Stomach smooth muscle (tissue), 2 donors: ENCODE data around the gene ALG3.

ENCODE experiments used
- H3K27ac ChIP-seq: one replicate; pipeline ENCODE4 v1.7.0; 2013; ENCODE audit warnings: mild to moderate bottlenecking, low read length, inconsistent platforms
- H3K27me3 ChIP-seq, 2 donors: one replicate each; pipeline ENCODE4 v1.7.0; 2013; ENCODE audit warnings: low read length in 2 of 2; ENCODE audit not compliant: insufficient read depth in 2 of 2, control insufficient read depth in 1 of 2
- H3K36me3 ChIP-seq, 2 donors: one replicate each; pipeline ENCODE4 v1.7.0; 2013; ENCODE audit warnings: low read length in 2 of 2; ENCODE audit not compliant: control insufficient read depth in 2 of 2, insufficient read depth in 2 of 2
- H3K4me1 ChIP-seq: one replicate; pipeline ENCODE4 v1.7.0; 2013; ENCODE audit warnings: low read length; ENCODE audit not compliant: control insufficient read depth, insufficient read depth
- H3K4me3 ChIP-seq, 2 donors: one replicate each; pipeline ENCODE4 v1.7.0; 2013; ENCODE audit warnings: low read length in 2 of 2
- H3K9ac ChIP-seq, 2 donors: one replicate each; pipeline ENCODE4 v1.7.0; 2013; ENCODE audit warnings: low read length in 2 of 2, mild to moderate bottlenecking in 1 of 2
- H3K9me3 ChIP-seq, 2 donors: one replicate each; pipeline ENCODE4 v1.7.0; 2013; ENCODE audit warnings: low read length in 2 of 2; ENCODE audit not compliant: control insufficient read depth in 2 of 2
- donor health status: healthy.
- donor health status: Pancreatic carcinoma.

The ALG3 gene

DNA sequence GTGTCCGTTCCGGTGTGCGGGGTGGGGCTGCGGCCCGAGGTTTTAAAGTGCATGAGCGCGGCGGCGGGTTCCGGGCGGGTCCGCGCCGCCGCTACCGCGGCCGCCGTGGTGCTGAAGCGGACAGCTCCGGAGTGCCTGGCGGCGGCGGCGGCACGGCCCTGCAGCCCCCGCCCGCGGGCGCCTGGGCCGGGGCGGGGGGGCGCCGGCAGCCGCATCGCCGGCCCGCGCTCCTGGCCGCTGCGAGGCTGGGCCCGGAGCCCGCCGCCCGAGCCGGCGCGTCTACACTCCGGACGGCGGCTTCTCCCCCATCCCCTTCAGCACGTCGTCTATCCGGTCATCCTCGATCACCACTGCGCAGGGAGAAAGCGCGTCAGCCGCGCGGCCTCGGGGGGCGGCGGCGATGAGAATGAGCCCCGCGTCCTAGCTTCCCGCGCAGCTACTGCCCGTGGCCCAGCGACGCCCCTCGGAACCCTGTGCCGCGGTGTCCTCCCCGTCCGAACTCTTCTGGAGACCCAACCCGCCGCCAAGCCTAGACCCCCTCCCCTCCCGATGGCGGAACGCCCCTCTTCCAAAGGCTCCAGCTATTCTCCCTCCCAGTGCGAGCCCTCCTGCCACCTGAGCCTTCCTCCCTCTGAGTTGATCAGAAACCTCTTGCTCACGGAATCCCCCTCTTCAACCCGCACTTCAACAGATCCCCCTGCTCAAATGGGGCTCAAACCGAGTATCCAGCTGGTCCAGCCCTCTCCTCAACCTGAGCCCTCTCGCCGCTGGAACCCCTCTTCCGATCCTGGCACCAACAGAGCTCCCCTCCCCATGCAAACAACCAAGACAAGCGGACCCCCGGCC, 11.3 kb upstream of the ALG3 start:
- H3K36me3 ChIP-seq, result no peaks in the 10 kb centered on the region
- H3K9ac ChIP-seq, result no peak overlapping the region
- H3K27me3 ChIP-seq, result peaks cover 41 to 62% of the 10 kb centered on the region in 2 donors
- H3K27ac ChIP-seq, result no peak overlapping the region
- H3K4me1 ChIP-seq, result peaks cover 21% of the 10 kb centered on the region
- H3K4me3 ChIP-seq, result peak overlapping the region; percentile 19 to 59
- no peaks in the 10 kb centered on the region for H3K9me3 ChIP-seq

GRCh38 chr3:184259396-184259877, 10.7 kb upstream of the ALG3 start:
- Histone ChIP-seq H3K4me3 (no peak overlapping the region), H3K27ac (no peak overlapping the region), H3K9me3 (no peaks in the 10 kb centered on the region), H3K36me3 (no peaks in the 10 kb centered on the region), H3K9ac (no peak overlapping the region), H3K27me3 (peaks cover 38 to 57% of the 10 kb centered on the region in 2 donors), H3K4me1 (peaks cover 21% of the 10 kb centered on the region)

DNA sequence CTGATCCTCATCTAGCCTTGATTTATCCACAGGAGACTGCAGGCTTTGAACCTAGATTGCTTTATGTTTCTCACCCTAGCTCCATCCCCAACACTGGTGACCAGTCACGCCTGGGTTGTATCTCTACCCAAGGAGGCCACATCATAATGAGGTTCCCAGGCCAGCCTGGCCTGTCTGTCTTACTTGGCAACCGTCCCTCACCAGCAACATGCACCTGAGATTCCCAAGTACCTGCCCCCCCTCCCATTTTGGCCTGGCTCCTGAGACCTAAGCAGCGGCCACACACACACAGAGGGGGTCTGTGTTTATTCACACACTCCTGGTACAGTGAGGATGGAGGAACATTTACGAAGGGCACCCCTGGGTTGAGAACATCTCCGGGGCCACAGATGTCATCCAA, 10.2 kb upstream of the ALG3 start:
- H3K4me3 ChIP-seq, result no peak overlapping the region
- no peaks in the 10 kb centered on the region for H3K36me3 ChIP-seq
- peaks cover 36 to 57% of the 10 kb centered on the region in 2 donors for H3K27me3 ChIP-seq
- H3K27ac ChIP-seq, result no peak overlapping the region
- H3K9ac ChIP-seq, result no peak overlapping the region
- H3K9me3 ChIP-seq, result no peaks in the 10 kb centered on the region
- peaks cover 21% of the 10 kb centered on the region for H3K4me1 ChIP-seq

- no peak overlapping the region for H3K27ac ChIP-seq
- H3K9me3 ChIP-seq, result no peaks in the 10 kb centered on the region
- no peak overlapping the region for H3K9ac ChIP-seq
- peaks cover 29 to 45% of the 10 kb centered on the region in 2 donors for H3K27me3 ChIP-seq
- peaks cover 21% of the 10 kb centered on the region for H3K4me1 ChIP-seq
- no peak overlapping the region for H3K4me3 ChIP-seq
- H3K36me3 ChIP-seq, result no peaks in the 10 kb centered on the region
These were observed 8.5 kb upstream of the ALG3 start for GRCh38 chr3:184257083-184257915.

- no peaks in the 10 kb centered on the region for H3K9me3 ChIP-seq
- H3K4me3 ChIP-seq, result no peak overlapping the region
These were observed 6.7 kb upstream of the ALG3 start for GRCh38 chr3:184255291-184256039.

DNA sequence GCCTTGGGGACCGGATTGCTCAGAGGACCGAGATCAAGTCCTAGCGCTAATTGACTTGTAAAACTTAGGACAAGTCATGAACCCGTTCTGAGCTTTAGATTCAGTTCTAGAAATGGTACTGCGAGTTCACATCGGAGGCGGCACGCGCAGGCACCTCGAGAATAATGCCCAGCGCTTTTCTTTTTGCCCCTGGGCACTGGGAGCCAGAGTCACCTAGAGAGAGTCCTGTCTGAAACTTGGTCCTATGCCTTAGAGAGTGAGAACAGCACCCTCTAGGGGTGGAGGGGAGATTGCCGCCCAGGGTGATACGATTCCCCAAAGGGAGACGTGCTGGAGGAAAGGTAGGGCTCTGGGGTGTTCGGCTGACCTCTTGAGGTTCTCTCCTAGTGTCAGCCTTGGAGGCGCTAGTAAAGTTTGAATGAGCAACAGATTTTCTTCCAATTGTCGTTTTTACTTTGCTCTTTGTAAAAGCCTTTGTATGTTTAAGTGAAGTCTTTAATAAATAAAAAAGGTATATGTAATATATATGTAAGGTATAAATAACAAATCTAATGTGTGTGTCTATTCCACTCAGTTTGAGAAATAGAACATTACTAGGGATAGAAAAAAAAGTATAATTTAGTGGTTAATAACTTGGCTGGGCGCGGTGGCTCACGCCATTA, 1.5 kb upstream of the ALG3 start:
- Histone ChIP-seq H3K9ac (peak overlapping the region; percentile 60 to 87), H3K27ac (peak overlapping the region; percentile 53), H3K4me1 (peaks cover 28% of the 10 kb centered on the region), H3K27me3 (no peaks in the 10 kb centered on the region), H3K9me3 (no peaks in the 10 kb centered on the region), H3K36me3 (peaks cover 0 to 4% of the 10 kb centered on the region in 2 donors), H3K4me3 (peak overlapping the region; percentile 90 to 97)

More at GRCh38 chr3:184255291-184256039, 6.7 kb upstream of the ALG3 start:
- Histone ChIP-seq H3K9ac (no peak overlapping the region), H3K27me3 (peaks cover 23 to 31% of the 10 kb centered on the region in 2 donors), H3K27ac (no peak overlapping the region), H3K36me3 (no peaks in the 10 kb centered on the region), H3K4me1 (peaks cover 11% of the 10 kb centered on the region)

GRCh38 chr3:184249412-184250166, 827 bp upstream of the ALG3 start, which contains the start of gene EEF1AKMT4:
EEF1AKMT4 (plus strand) TSS chr3:184249672; CDS start chr3:184249695, 23 bp downstream.
- peaks cover 5 to 11% of the 10 kb centered on the region in 2 donors for H3K36me3 ChIP-seq
- peak within 1 kb of the TSS; percentile 90 to 97 for H3K4me3 ChIP-seq
- H3K27ac ChIP-seq, result peak within 1 kb of the TSS; percentile 83
- no peaks in the 10 kb centered on the region for H3K27me3 ChIP-seq
- peaks cover 28% of the 10 kb centered on the region for H3K4me1 ChIP-seq
- H3K9me3 ChIP-seq, result no peaks in the 10 kb centered on the region
- H3K9ac ChIP-seq, result peak within 1 kb of the TSS; percentile 86 to 87

GRCh38 chr3:184242297-184242685, 6.5 kb downstream of the ALG3 start:
- Histone ChIP-seq H3K4me3 (no peak overlapping the region), H3K9ac (no peak overlapping the region), H3K27me3 (peaks cover 17 to 24% of the 10 kb centered on the region in 2 donors), H3K27ac (no peak overlapping the region), H3K36me3 (peaks cover 13 to 32% of the 10 kb centered on the region in 2 donors), H3K4me1 (peaks cover 5% of the 10 kb centered on the region), H3K9me3 (no peaks in the 10 kb centered on the region)

DNA sequence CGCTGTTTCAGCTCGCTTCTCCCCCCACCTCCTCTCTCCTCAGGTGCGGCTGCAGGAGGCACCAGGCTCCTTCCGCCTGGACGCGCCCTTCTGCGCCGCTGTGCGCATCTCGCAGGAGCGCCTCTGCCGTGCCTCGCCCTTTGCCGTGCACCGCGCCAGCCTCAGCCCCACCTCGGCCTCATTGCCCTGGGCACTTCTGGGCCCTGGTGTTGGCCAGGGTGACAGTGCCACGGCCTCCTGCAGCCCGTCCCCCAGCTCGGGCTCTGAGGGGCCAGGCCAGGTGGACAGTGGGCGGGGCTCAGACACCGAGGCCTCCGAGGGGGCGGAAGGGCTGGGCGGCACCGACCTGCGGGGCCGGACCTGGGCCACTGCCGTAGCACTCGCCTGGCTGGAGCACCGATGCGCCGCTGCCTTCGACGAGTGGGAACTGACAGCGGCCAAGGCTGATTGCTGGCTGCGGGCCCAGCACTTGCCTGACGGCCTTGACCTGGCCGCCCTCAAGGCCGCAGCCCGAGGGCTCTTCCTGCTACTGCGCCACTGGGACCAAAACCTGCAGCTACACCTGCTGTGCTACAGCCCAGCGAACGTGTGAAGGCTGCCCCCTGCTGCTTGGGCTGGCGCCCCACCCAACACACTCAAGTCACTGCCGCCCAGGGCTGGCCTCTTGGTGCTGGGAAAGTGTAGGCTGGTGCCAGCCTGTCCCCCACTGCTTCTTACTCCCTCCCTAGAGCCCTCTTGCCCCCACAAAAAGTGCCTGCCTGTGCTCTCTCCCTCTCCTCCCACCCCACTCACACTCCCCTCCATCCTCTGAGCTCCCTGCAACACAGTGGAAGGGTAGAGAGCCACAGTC, 7.1 kb downstream of the ALG3 start:
- peaks cover 5% of the 10 kb centered on the region for H3K4me1 ChIP-seq
- H3K9me3 ChIP-seq, result no peaks in the 10 kb centered on the region
- H3K27ac ChIP-seq, result no peak overlapping the region
- H3K4me3 ChIP-seq, result no peak overlapping the region
- H3K27me3 ChIP-seq, result peaks cover 21 to 29% of the 10 kb centered on the region in 2 donors
- H3K36me3 ChIP-seq, result peaks cover 13 to 32% of the 10 kb centered on the region in 2 donors
- no peak overlapping the region for H3K9ac ChIP-seq
